GM04504 (cell line): ENCODE measurements around the gene ARHGDIB.

ENCODE experiments used
- DNase-seq: peaks from one replicate; pipeline ENCODE4 v3.0.0-alpha.2; 2012; ENCODE audit warnings: low read depth

Gene ARHGDIB

DNA sequence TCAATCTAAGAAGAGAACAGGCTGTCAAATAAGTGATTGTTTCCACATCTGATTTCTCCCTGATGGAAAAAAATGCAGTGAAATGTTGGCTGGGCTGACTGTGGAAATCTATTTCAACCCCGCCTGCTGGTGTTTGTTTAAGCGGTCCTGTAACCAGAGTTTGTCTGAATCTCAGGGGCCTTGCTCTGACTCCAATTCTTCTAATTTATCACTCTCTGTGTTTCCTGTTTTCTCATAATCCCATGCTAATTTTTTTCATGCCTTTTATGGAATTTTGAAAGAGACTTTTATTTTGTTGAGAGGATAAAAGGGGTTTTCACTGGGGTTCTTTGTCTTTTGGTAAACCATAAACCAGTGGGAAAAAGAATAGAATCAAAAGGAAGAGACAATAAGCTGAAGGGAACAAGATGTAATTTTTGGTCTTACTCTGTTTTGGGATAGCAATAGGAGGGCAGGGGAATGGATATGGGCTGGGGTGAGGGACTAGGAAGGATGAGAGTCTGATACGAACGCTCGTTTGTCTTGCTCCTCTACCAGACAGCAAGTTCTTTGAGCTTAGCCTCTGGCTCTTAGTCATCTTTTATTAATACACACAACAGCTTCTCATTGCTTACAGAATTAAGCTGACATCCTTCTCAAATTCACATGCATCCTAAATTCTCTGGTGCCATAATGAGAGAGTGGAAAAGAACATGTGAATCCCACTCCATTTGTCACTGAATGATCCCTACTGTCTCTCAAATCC lies 67.7 kb downstream of the ARHGDIB start:
- DNase-seq: no peak

DNA sequence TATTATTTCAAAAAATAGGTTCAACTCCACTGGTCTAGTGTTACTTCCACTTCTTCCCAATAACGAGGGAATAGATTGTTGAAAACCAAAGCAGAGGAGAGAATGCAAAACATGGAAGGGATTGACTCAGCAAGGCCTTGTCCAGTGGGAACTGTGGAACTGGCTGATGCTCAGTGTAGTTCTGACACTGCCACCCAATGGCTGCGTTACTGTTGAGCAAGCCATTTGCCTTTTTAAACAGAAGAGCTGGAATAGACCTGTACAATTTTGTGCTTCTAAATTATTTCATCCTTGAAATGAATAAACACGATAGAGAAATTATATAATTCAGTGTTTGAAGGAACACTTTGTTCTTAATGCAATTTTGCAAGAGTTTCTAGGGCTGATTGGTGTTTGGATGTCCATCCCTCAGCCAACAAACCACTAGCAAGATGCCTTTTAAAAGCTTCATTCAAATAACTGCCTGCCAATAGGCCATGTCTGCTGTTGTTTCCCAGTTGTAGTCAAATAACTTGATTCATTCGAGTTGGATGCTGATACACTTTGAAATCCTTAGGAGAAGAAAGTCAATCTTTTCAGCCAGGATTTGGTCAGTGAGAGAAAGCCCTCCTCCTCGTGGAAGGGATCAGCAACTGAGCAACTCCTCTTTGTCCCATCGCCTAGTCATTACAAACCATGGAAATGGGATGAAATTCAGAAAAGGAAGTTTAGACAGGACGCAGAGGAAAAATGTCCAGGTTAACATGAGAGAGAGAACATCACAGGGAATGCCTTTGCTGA lies 68.5 kb downstream of the ARHGDIB start:
- DNase-seq: no peak
